Brain microvascular endothelial cell (primary cell): ENCODE data around the gene CAMK1D.
"Not testable (repeated sequence)": the region's sequence is repeated elsewhere in the genome, so short reads cannot be mapped to it uniquely, and the experiment has no call there.

Experiments used
- DNase-seq: peaks from one replicate; pipeline ENCODE4 v3.0.0-alpha.2; 2020
- H3K27ac ChIP-seq: fragments of 250-450 bp; sonication (Bioruptor Pico); 2 replicates; pipeline ENCODE4 v1.5.1; 2020; ENCODE audit warnings: mild to moderate bottlenecking, moderate library complexity
- H3K27me3 ChIP-seq: fragments of 250-450 bp; sonication (Bioruptor Pico); replicated peaks from 2 replicates; pipeline ENCODE4 v1.5.1; 2020; ENCODE audit warnings: mild to moderate bottlenecking
- H3K36me3 ChIP-seq: fragments of 250-450 bp; sonication (Bioruptor Pico); replicated peaks from 2 replicates; pipeline ENCODE4 v1.5.1; 2020; ENCODE audit warnings: mild to moderate bottlenecking
- H3K4me3 ChIP-seq: 2 replicates; pipeline ENCODE4 v1.5.1; 2011; ENCODE audit warnings: low read depth, mild to moderate bottlenecking, control low read depth, low read length, moderate library complexity
- in situ Hi-C: cut with HindIII; loops from 2 replicates; pipeline ENCODE4 v1.10.0; 2017; ENCODE audit warnings: low sequenced_read_pairs, low pct_ligation_motif_present
- TF ChIP-seq, protein P1 (sequence below): IDR thresholded peaks from 2 replicates; pipeline ENCODE4 v1.5.1; 2011; ENCODE audit warnings: low read depth, mild to moderate bottlenecking, moderate library complexity, low read length, control low read depth, inconsistent platforms; ENCODE audit errors: missing control alignments

Gene CAMK1D

DNA sequence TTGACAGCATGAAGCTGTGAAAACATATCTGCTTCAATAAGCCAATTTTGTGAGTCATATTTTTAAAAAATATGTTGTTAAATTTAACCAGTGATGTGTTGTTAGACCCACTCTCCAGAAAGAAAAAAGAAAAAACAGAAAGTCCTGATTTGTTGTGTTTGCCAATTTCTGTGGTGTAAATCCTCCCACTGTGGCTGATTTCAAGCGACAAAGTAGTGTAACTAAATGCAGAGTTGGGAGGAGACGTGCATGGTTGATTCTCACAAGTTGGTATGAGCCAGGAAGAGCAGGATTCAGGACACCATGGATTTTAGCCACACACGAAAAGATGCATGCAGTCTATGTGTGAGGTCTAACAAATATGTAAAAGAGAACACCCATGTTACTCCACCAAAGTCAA, 513.1 kb downstream of the CAMK1D start:
- in situ Hi-C loops: no loop called here
- Histone ChIP-seq H3K27me3 (peaks cover 3% of the 10 kb centered on the region), H3K27ac (no peak overlapping the region), H3K4me3 (no peak overlapping the region), H3K36me3 (no peaks in the 10 kb centered on the region)
- TF ChIP-seq, protein P1, sequence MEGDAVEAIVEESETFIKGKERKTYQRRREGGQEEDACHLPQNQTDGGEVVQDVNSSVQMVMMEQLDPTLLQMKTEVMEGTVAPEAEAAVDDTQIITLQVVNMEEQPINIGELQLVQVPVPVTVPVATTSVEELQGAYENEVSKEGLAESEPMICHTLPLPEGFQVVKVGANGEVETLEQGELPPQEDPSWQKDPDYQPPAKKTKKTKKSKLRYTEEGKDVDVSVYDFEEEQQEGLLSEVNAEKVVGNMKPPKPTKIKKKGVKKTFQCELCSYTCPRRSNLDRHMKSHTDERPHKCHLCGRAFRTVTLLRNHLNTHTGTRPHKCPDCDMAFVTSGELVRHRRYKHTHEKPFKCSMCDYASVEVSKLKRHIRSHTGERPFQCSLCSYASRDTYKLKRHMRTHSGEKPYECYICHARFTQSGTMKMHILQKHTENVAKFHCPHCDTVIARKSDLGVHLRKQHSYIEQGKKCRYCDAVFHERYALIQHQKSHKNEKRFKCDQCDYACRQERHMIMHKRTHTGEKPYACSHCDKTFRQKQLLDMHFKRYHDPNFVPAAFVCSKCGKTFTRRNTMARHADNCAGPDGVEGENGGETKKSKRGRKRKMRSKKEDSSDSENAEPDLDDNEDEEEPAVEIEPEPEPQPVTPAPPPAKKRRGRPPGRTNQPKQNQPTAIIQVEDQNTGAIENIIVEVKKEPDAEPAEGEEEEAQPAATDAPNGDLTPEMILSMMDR: no peak
- no peak for DNase-seq

DNA sequence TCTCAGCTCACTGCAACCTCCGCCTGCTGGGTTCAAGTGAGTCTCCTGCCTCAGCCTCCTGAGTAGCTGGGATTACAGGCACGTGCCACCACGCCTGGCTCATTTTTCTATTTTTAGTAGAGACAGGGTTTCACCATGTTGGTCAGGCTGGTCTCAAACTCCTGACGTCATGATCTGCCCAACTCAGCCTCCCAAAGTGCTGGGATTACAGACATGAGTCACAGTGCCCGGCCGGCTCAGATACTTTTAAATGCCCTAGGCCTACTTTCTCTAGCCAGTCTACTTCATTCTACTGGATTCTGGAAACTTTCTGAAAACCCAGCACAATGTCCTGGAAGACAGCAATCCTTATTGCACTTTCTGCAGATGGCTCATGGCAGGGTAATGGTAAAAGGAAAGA, 516.2 kb downstream of the CAMK1D start:
- in situ Hi-C loops, H3K27me3 ChIP-seq, DNase-seq, H3K27ac ChIP-seq, H3K36me3 ChIP-seq, H3K4me3 ChIP-seq: not testable (repeated sequence)

DNA sequence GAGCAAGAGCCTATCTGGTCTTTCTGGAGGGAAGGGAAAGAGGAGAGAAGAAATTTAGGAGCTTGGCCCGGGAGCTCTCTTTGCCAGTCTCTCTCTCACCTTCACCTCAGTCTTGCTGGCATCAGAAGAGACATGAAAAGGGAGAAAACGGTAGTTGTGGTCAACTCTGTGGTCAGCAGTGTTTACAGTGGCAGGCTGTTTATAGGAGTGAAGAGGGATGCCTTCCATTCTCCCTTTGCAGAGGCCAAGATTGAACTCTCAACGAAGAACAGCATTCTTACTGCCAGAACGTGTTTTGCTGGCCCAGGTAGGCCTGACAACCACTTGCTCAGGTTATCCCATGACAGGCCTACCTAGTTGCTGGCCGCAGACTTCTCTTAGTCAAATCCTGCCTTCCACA, 518.9 kb downstream of the CAMK1D start:
- TF ChIP-seq, protein P1: no peak
- H3K27me3 ChIP-seq: no peaks in the 10 kb centered on the region

DNA sequence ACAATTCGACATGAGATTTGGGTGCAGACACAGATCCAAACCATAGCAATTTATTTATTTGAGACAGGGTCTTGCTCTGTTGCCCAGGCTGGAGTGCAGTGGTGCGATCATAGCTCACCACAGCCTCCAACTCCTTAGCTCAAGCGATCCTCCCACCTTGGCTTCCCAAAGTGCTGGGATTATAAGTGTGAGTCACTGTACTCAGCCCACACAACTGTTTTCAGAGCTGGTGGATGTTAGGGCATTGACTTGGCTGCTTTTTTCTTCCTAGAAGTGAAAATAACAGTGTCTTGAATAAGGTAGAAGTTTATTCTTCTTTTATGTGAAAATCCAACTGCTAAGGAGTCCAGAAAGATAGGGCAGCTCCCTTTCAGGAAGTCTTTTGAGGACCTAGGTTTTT, 520.1 kb downstream of the CAMK1D start:
- TF ChIP-seq, protein P1: no peak
- Histone ChIP-seq H3K27me3 (no peaks in the 10 kb centered on the region), H3K27ac (no peak overlapping the region), H3K36me3 (no peaks in the 10 kb centered on the region), H3K4me3 (no peak overlapping the region)
- in situ Hi-C loops: no loop called here
- peak; percentile 12 for DNase-seq

More for the DNA sequence above, 518.9 kb downstream of the CAMK1D start:
- DNase-seq: no peak
- Histone ChIP-seq H3K36me3 (no peaks in the 10 kb centered on the region), H3K4me3 (no peak overlapping the region), H3K27ac (no peak overlapping the region)
- in situ Hi-C loops: no loop called here

DNA sequence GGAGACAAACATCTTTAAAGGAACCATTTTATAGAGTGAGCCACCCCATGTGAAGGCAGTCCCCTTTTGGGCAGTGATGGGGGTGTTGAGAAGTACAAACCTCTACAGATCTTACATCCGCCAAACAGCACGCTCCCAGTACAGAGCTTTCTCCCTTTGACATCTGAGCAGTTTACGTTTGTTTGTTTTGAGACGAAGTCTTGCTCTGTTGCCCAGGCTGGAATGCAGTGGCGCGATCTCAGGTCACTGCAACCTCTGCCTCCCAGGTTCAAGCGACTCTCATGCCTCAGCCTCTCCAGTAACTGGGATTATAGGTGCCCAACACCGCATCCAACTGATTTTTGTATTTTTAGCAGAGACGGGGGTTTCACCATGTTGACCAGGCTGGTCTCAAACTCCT, 523.2 kb downstream of the CAMK1D start:
- in situ Hi-C loops: no loop called here
- H3K27me3 ChIP-seq: no peaks in the 10 kb centered on the region
- DNase-seq: no peak
- no peak overlapping the region for H3K27ac ChIP-seq
- H3K4me3 ChIP-seq: no peak overlapping the region
- H3K36me3 ChIP-seq: no peaks in the 10 kb centered on the region
- TF ChIP-seq, protein P1: no peak

DNA sequence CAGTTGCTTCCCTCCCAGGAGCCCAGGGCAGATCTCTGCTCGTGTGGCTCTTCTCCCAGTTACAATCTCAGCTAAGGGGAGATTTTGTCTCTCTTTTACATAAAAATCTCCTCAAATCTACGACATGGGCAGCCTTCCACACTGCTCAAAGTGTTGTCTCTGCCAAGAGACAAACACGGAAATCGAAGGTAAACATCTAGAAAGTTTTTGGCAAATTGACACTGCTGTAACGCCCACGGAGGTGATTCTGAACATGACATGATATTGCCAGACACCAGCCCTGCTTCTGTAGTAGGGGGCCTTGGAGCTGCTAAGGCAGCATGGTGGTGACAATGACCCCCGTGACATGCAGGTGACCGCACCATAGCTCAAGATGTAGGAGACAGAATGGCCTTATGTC, 523.8 kb downstream of the CAMK1D start:
- H3K27me3 ChIP-seq: no peaks in the 10 kb centered on the region
- in situ Hi-C loops: no loop called here
- H3K4me3 ChIP-seq: no peak overlapping the region
- no peak for DNase-seq
- TF ChIP-seq, protein P1: no peak
- no peak overlapping the region for H3K27ac ChIP-seq
- no peaks in the 10 kb centered on the region for H3K36me3 ChIP-seq

DNA sequence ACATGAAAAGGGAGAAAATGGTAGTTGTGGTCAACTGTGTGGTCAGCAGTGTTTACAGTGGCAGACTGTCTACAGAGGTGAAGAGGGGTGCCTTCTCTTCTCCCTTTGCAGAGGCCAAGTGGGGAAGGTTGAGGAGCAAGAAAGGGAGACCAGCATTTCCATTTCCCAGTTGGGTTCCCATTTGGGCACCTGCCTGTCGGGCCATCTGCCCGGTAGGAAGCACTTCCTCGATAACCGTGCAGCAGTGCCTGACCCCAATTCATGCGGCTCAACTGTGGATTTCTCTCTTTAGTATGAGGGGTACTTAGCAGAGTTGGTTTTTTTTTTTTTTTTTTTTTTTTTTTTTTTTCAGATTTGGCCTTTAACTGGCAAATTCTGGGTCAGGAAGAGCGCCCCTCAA, 525.2 kb downstream of the CAMK1D start:
- in situ Hi-C loops: no loop called here
- DNase-seq: no peak
- no peaks in the 10 kb centered on the region for H3K36me3 ChIP-seq
- no peak overlapping the region for H3K27ac ChIP-seq
- H3K4me3 ChIP-seq: no peak overlapping the region
- no peaks in the 10 kb centered on the region for H3K27me3 ChIP-seq
- TF ChIP-seq, protein P1: no peak
